Colonic mucosa (tissue), 4 donors: ENCODE results near the gene KLRD1. TPM values are rescaled to one million over a fixed set of nuclear protein-coding genes. Genes with fewer than 3 reads are reported as not detected.
A peak's percentile ranks its signal among the peaks of the same experiment; 100 is the strongest.

Experiments
- DNase-seq: peaks from one replicate; pipeline ENCODE4 v3.0.0-alpha.2; 2020
- H3K27ac ChIP-seq: fragments of 200-600 bp; one replicate; pipeline ENCODE4 v1.8.0; 2021
- H3K27me3 ChIP-seq: fragments of 200-600 bp; one replicate; pipeline ENCODE4 v1.8.0; 2021
- H3K36me3 ChIP-seq: fragments of 200-600 bp; one replicate; pipeline ENCODE4 v1.8.0; 2021
- H3K4me1 ChIP-seq: fragments of 200-600 bp; one replicate; pipeline ENCODE4 v1.8.0; 2021; ENCODE audit warnings: mild to moderate bottlenecking
- H3K4me3 ChIP-seq: fragments of 200-600 bp; one replicate; pipeline ENCODE4 v1.8.0; 2021
- H3K9ac ChIP-seq, 2 donors: one replicate each; pipeline ENCODE4 v1.7.0; 2013; ENCODE audit warnings: control low read depth in 2 of 2, low read depth in 2 of 2, low read length in 2 of 2
- H3K9me3 ChIP-seq: fragments of 200-600 bp; one replicate; pipeline ENCODE4 v1.8.0; 2021
- CTCF ChIP-seq: fragments of 200-600 bp; IDR thresholded peaks from one replicate; pipeline ENCODE4 v1.8.0; 2022; ENCODE audit warnings: antibody characterized with exemption, mild to moderate bottlenecking
- intact Hi-C: fragments of 100-400 bp; cut with DNase I; formaldehyde crosslinking; loops from one replicate; pipeline ENCODE4 v1.14.1; 2022
- total RNA-seq, 2 donors: library from RNA; stranded (reverse); fragmentation: NEBNext Ultra II Directional in 1 of 2; extraction: Animal tissue kit (Norgen Biotek cat#: 25700) in 1 of 2; gene quantifications; one replicate each; pipeline ENCODE4 v1.2.1, GENCODE V29; 2021
- donor health status: healthy.
- donor health status: DM: no; HTN: no; CAD: no.
- donor health status: DM: no; HTN: no; CAD: no.

Gene KLRD1
- total RNA-seq, 2 donors from 2014 or later = 1.1 to 1.5 TPM

- Histone ChIP-seq H3K9ac (peak overlapping the region in 1 of 2 donors; percentile 84), H3K4me3 (no peak overlapping the region), H3K4me1 (peaks cover 6% of the 10 kb centered on the region)
Measured at GRCh38 chr12:10362828-10363657, 55.4 kb downstream of the KLRD1 start.

DNA sequence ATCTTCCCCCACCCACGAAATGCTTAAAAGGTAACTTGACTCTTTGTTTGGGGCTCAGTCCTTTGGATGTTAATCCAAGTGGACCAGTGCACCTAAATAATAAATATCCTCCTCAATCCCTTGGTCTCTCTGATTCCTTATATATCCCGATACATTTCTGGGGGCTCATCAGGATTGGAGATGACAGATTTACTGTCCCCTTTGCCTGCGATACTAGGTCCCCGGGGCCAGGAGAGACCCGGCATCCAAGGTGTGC is 55.9 kb downstream of the KLRD1 start:
- peaks cover 6% of the 10 kb centered on the region for H3K4me1 ChIP-seq
- intact Hi-C loops = no loop called here
- DNase-seq = no peak

More at GRCh38 chr12:10362828-10363657, 55.4 kb downstream of the KLRD1 start:
- Histone ChIP-seq H3K9me3 (no peaks in the 10 kb centered on the region), H3K27ac (peak overlapping the region; percentile 85), H3K27me3 (no peaks in the 10 kb centered on the region), H3K36me3 (no peaks in the 10 kb centered on the region)
- no peak for TF ChIP-seq CTCF
- intact Hi-C loops = no loop called here
- no peak for DNase-seq

GRCh38 chr12:10363914-10364814 is 56.5 kb downstream of the KLRD1 start:
- Histone ChIP-seq H3K27ac (peak overlapping the region; percentile 85), H3K4me1 (peaks cover 6% of the 10 kb centered on the region), H3K36me3 (no peaks in the 10 kb centered on the region), H3K27me3 (no peaks in the 10 kb centered on the region), H3K9ac (peak overlapping the region; percentile 77 to 84), H3K9me3 (no peaks in the 10 kb centered on the region), H3K4me3 (peak overlapping the region; percentile 28)
- intact Hi-C loops = no loop called here
- DNase-seq = peak; percentile 60
- no peak for TF ChIP-seq CTCF

More for the DNA sequence above, 55.9 kb downstream of the KLRD1 start:
- Histone ChIP-seq H3K27me3 (no peaks in the 10 kb centered on the region), H3K9ac (peak overlapping the region; percentile 77 to 84), H3K4me3 (peak overlapping the region; percentile 28), H3K36me3 (no peaks in the 10 kb centered on the region), H3K9me3 (no peaks in the 10 kb centered on the region), H3K27ac (peak overlapping the region; percentile 85)
- TF ChIP-seq CTCF = no peak

DNA sequence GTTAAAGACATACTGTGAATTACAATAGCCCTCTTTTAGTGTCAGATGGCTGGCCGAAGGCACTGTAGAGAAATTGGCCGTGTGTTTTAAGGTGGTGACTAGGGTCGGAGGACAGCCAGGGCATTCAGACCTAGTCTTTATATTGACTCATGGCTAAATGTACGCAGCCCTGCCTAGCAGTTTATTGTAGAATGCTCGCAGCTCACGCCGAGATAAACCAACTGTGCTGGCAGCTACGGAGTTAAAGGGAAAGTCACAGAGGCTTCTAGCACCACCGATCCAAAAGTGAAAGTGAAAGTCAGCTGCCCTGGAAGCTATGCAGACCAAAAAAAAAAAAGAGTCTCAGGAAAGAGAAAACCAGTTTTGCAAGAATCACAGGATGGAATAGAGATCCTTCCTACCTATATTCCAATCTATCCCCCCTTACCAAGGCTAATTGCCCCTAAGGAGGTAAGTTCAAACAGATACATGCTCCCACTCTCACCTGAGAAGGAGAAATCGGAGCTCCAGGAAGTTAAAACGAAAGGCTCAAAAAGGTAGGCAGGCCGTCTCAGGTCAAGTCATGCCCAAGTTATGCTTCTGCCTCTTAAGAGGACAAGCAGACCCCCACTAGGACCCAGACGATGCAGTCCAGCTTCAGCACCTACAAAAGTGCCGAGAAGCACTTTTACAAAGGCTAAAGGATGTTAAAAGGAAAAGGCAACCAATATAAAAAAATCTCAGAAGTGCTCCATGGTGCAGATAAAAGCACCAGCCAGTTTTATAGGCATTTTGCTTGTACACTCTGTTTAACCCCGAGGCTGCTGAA is 57.3 kb downstream of the KLRD1 start:
- Histone ChIP-seq H3K4me3 (peak overlapping the region; percentile 28), H3K27me3 (no peaks in the 10 kb centered on the region), H3K9ac (peak overlapping the region; percentile 77 to 84), H3K36me3 (no peaks in the 10 kb centered on the region), H3K9me3 (no peaks in the 10 kb centered on the region), H3K4me1 (peaks cover 6% of the 10 kb centered on the region), H3K27ac (peak overlapping the region; percentile 85)
- intact Hi-C loops = no loop called here
- DNase-seq = peak; percentile 86
- no peak for TF ChIP-seq CTCF
